Heart left ventricle (tissue), 16 donors: ENCODE results near the gene LRRC32. TPM values are rescaled to one million over a fixed set of nuclear protein-coding genes. Genes with fewer than 3 reads are reported as not detected.

Experiments
- ATAC-seq, 4 donors: fragments of 200-7000 bp; cut with Tn5 transposase; one replicate each; pipeline ENCODE4 v1.9.1; 2020 to 2022; ENCODE audit warnings: moderate library complexity in 4 of 4, mild to moderate bottlenecking in 3 of 4, moderate number of reproducible peaks in 1 of 4
- DNase-seq, 5 donors: peaks; one replicate each; pipeline ENCODE4 v3.0.0-alpha.2; 2020
- H3K27ac ChIP-seq, 12 donors: fragments of 200-600 bp; sonication (generic) in 4 of 12; one replicate each; pipeline versions ENCODE4 v1.5.0 to v1.8.0; 2016 to 2022; ENCODE audit warnings: mild to moderate bottlenecking in 2 of 12
- H3K27me3 ChIP-seq, 9 donors: fragments of 200-600 bp; sonication (generic) in 2 of 9; one replicate each; pipeline versions ENCODE4 v1.5.1 to v1.8.0; 2016 to 2022; ENCODE audit warnings: mild to moderate bottlenecking in 3 of 9
- H3K36me3 ChIP-seq, 9 donors: fragments of 200-600 bp; sonication (generic) in 2 of 9; one replicate each; pipeline versions ENCODE4 v1.5.0 to v1.8.0; 2018 to 2022; ENCODE audit warnings: mild to moderate bottlenecking in 2 of 9
- H3K4me1 ChIP-seq, 12 donors: fragments of 200-600 bp; sonication (generic) in 4 of 12; one replicate each; pipeline versions ENCODE4 v1.5.0 to v1.8.0; 2016 to 2022; ENCODE audit warnings: mild to moderate bottlenecking in 3 of 12
- H3K4me3 ChIP-seq, 12 donors: fragments of 200-600 bp; sonication (generic) in 4 of 12; one replicate each; pipeline versions ENCODE4 v1.5.0 to v1.8.0; 2017 to 2022; ENCODE audit warnings: mild to moderate bottlenecking in 9 of 12, moderate library complexity in 4 of 12
- H3K9me3 ChIP-seq, 12 donors: fragments of 200-600 bp; sonication (generic) in 4 of 12; one replicate each; pipeline versions ENCODE4 v1.5.0 to v1.8.0; 2016 to 2022; ENCODE audit warnings: mild to moderate bottlenecking in 1 of 12
- POLR2A ChIP-seq, 2 donors: fragments of 450-650 bp; IDR thresholded peaks; one replicate each; pipeline ENCODE4 v1.6.1; 2017; ENCODE audit warnings: antibody characterized with exemption in 2 of 2, mild to moderate bottlenecking in 2 of 2, moderate library complexity in 2 of 2
- WGBS, 4 donors: extraction: QIAGEN DNeasy Blood & Tissue Kit in 2 of 4; methylation state at CpG; one replicate each; pipeline versions ENCODE4 v1.1.5 to v1.1.7; 2013 to 2018; 5-methylcytosine and 5-hydroxymethylcytosine counted together
- intact Hi-C, 10 donors: fragments of 100-400 bp; cut with DNase I; formaldehyde crosslinking; loops; one replicate each; pipeline versions ENCODE4 v1.11.1 to v1.14.2; 2022
- polyA plus RNA-seq, 2 donors: library from polyadenylated mRNA; stranded (reverse); fragments of 200-250 nt; gene quantifications; one replicate each; pipeline ENCODE4 v1.2.3, GENCODE V29; 2013
- total RNA-seq, 9 donors: library from RNA; depleted of rRNA in 2 of 9; stranded (reverse); fragments of >200 nt in 2 of 9; fragmentation: NEBNext Ultra II Directional in 3 of 9; extraction: Animal tissue kit (Norgen Biotek cat#: 25700) in 3 of 9; gene quantifications; one replicate each; pipeline versions ENCODE4 v1.1.0 to v1.2.4, GENCODE V29; 2016 to 2023
- TF ChIP-seq, protein P1 (sequence below), 12 donors: fragments of 200-600 bp; sonication (generic) in 4 of 12; IDR thresholded peaks; one replicate each; pipeline versions ENCODE4 v1.5.0 to v1.8.0; 2018 to 2022; ENCODE audit warnings: antibody characterized with exemption in 12 of 12, mild to moderate bottlenecking in 5 of 12
- donor health status: ischemic (EF 13 %, LVEDD 7.1; RV severe dilation, severe dysfunction).
- donor health status: healthy with polysubstance abuse.
- donor health status: DM: no; HTN: yes; CAD: no.
- donor health status: DM: no; HTN: no; CAD: no.
- donor health status: ischemic (EF 25% LVEDD 6.9; RV normal size, moderate dysfunction).
- donor health status: ischemic (EF 25% LVEDD 5.7; RV mildly dilated, moderate dysfunction).
- donor health status: healthy.
- donor health status: DM: yes; HTN: yes; CAD: no.
- donor health status: ischemic (EF 35%, LVEDD 5.7; RV mildly dilated, moderate dysfunction).
- donor health status: nonischemic (EF 11% LVEDD 7.7; RV severe dilation, severe dysfunction).
- donor health status: DM: yes; HTN: yes; CAD: no.
- donor health status: PGD.
- donor health status: ischemic (EF 29% LVEDD 5.4; RV normal size, mild dysfunction).
- donor health status: nonischemic (EF 23%, LVEDD 6.1; RV moderate dilation, normal function).

LRRC32 gene
- total and polyA plus RNA-seq, 11 donors: 20.1 to 79.0 (median 44.6) TPM

DNA sequence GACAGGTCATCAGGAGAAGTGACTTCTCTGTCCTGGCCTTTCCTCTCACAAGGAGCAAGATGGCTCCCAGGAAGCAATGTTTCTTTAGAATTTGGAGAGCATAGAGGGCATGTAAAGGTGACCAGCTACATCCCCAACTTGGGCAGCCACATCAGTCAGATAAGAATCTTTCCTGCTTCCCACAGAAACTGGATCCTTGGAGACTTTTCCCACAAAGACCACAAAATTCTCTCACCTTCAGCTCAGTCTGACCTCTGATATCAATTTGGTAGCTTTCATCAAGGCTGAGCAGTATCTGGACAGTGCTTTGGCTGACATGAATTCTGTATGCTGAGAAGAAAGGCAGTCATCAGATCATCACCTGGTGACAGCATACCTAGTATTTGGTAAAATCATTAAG is 23.3 kb upstream of the LRRC32 start:
- H3K4me3 ChIP-seq: no peak overlapping the region
- no peak for DNase-seq
- H3K36me3 ChIP-seq: no peaks in the 10 kb centered on the region
- intact Hi-C loops: no loop called here
- no peak overlapping the region for H3K27ac ChIP-seq
- ATAC-seq: no peak
- TF ChIP-seq, protein P1, sequence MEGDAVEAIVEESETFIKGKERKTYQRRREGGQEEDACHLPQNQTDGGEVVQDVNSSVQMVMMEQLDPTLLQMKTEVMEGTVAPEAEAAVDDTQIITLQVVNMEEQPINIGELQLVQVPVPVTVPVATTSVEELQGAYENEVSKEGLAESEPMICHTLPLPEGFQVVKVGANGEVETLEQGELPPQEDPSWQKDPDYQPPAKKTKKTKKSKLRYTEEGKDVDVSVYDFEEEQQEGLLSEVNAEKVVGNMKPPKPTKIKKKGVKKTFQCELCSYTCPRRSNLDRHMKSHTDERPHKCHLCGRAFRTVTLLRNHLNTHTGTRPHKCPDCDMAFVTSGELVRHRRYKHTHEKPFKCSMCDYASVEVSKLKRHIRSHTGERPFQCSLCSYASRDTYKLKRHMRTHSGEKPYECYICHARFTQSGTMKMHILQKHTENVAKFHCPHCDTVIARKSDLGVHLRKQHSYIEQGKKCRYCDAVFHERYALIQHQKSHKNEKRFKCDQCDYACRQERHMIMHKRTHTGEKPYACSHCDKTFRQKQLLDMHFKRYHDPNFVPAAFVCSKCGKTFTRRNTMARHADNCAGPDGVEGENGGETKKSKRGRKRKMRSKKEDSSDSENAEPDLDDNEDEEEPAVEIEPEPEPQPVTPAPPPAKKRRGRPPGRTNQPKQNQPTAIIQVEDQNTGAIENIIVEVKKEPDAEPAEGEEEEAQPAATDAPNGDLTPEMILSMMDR (IDR thresholded peaks at IDR 0.05): no peak
- TF ChIP-seq POLR2A (IDR thresholded peaks at IDR 0.05): no peak
- H3K9me3 ChIP-seq: no peaks in the 10 kb centered on the region
- no peaks in the 10 kb centered on the region for H3K27me3 ChIP-seq
- no peaks in the 10 kb centered on the region for H3K4me1 ChIP-seq

DNA sequence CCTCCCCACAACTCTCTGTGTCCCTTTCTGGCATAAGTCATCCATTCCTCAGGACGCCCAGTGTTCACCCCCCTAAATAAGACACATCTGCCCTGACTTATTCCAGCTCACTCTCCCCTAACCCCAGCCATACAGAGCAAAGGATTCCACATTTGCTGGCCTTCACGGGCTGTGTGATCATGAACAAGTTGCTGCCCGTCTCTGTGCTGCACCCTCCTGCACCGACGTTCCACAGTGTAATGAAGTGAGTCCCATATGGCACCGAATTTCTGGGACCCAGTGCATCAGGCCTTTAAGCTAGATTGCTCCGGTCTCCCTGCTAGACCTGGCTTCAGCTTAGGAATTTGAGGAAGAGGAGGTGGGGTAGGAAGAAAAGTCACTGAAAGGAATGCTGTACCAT is 22.4 kb upstream of the LRRC32 start:
- no peak for ATAC-seq
- intact Hi-C loops: no loop called here
- 87 to 91% (median 90%) methylated on average over 7 of the region's 7 CpGs for WGBS, 4 donors

DNA sequence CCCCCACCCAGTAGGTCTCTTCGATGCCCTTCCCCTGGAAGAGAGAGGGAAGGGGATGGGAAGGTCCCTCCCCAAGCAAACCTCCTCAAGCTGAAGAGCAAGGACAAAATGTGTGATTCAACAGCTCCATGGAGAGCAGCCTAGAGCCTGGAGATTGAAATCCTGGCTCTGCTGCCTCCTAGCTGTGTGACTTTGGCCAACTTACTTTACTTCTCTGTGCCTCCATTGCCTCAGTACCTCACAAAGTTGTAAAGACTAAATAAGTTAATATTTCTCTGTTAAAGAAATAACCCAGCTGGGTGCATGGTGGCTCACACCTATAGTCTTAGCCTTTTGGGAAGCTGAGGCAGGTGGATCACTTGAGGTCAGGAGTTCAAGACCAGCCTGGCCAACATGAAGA is 21.1 kb upstream of the LRRC32 start:
- no peak for TF ChIP-seq POLR2A (IDR thresholded peaks at IDR 0.05)
- TF ChIP-seq, protein P1 (IDR thresholded peaks at IDR 0.05): no peak
- WGBS, 4 donors: 68 to 89% (median 85%) methylated on average over 1 of the region's 1 CpG
- DNase-seq: no peak
- Histone ChIP-seq H3K27me3 (no peaks in the 10 kb centered on the region), H3K36me3 (no peaks in the 10 kb centered on the region), H3K9me3 (no peaks in the 10 kb centered on the region), H3K4me3 (no peak overlapping the region), H3K27ac (no peak overlapping the region), H3K4me1 (no peaks in the 10 kb centered on the region)
- no peak for ATAC-seq
- intact Hi-C loops: no loop called here

More for the DNA sequence above, 22.4 kb upstream of the LRRC32 start:
- TF ChIP-seq, protein P1 (IDR thresholded peaks at IDR 0.05): no peak
- no peak for TF ChIP-seq POLR2A (IDR thresholded peaks at IDR 0.05)
- no peaks in the 10 kb centered on the region for H3K36me3 ChIP-seq
- no peak overlapping the region for H3K27ac ChIP-seq
- DNase-seq: no peak
- no peaks in the 10 kb centered on the region for H3K4me1 ChIP-seq
- H3K27me3 ChIP-seq: no peaks in the 10 kb centered on the region
- no peak overlapping the region for H3K4me3 ChIP-seq
- H3K9me3 ChIP-seq: no peaks in the 10 kb centered on the region

DNA sequence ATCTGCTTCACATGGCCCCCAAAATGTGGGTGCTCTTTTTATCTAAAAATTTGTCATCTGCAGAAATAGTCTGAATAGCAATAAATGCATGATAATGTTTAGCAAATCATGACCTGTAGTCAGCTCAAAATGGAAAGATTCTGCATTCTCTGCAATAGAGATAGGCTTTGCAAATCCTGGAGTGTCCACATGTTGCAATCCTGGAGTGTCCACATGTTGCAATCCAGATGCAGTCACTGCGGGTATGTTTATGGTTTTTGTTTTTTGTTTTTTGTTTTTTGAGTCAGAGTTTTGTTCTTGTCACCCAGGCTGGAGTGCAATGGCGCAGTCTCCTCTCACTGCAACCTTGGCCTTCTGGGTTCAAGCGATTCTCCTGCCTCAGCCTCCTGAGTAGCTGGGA is 20.2 kb upstream of the LRRC32 start:
- no peak overlapping the region for H3K27ac ChIP-seq
- TF ChIP-seq, protein P1 (IDR thresholded peaks at IDR 0.05): no peak
- no peak for TF ChIP-seq POLR2A (IDR thresholded peaks at IDR 0.05)
- H3K4me1 ChIP-seq: peaks cover 0 to 9% (median 0%) of the 10 kb centered on the region in 12 donors
- WGBS, 4 donors: 87 to 98% (median 94%) methylated on average over 3 of the region's 3 CpGs
- DNase-seq: no peak
- no peak for ATAC-seq
- no peaks in the 10 kb centered on the region for H3K36me3 ChIP-seq
- intact Hi-C loops: no loop called here
- no peak overlapping the region for H3K4me3 ChIP-seq
- no peaks in the 10 kb centered on the region for H3K9me3 ChIP-seq
- H3K27me3 ChIP-seq: no peaks in the 10 kb centered on the region
